Measurements from ENCODE around the gene CD8B2. TPM values are rescaled to one million over a fixed set of nuclear protein-coding genes. Genes with fewer than 3 reads are reported as not detected.
"Not testable (repeated sequence)": the region's sequence is repeated elsewhere in the genome, so short reads cannot be mapped to it uniquely, and the experiment has no call there.

The CD8B2 gene
- total RNA-seq, 1 donor from 2014 or later, result 2.6 TPM

DNA sequence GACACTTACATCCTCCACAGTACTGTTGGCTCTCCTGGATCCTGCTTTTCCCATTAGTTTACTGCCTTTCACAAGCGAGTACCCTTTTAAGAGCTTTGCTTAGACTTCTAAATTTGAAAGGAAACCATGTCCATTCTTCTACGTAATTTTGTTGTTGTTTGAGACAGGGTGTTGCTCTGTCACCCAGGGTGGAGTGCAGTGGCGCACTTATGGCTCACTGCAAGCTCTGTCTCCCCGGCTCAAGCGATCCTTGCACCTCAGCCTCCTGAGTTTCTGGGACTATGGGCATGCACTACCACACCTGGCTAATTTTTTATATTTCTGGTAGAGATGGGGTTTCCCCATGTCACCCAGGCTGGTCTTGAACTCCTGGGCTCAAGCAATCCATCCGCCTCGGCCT, 24.8 kb downstream of the CD8B2 start:
- not testable (repeated sequence) for DNase-seq (ENCODE audit: low spot score)

DNA sequence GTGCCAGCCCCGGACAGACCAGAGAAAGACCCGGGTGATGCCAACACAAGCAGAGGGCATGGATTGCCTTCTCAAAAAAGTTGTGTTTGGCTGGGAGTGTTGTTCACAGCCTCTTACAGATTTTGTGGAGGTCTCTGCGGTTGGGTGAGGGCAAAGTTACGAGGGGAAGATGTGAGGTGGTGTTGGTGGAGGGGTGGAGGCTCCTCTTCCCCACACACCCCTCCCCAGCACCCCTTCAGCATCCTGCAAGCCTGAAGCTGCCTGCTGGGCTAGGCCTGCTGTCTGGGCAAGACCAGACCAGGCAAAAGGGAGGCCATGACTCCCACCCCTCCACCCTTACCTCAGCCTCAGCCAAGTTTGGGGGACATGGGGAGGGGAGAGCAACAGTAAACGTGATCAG, 26.2 kb downstream of the CD8B2 start:
- DNase-seq (ENCODE audit: low spot score), result not testable (repeated sequence)

DNA sequence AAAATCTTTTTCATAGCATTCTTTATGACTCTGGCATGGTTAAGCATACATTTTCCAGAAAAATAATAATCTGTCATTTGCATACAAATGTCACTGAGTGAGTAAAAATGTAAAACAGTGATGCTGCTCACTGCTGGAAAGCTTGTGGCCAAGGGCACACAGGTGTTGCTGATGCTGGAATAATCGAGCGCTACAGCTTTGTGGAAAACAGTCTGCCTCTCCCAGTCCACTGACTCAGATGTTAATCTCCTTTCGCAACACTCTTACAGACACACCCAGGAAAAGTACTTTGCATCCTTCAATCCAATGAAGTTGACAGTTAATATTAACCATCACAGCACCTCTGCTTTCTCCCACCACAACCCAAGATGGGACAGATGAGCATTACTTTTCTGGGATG, 27.7 kb downstream of the CD8B2 start:
- DNase-seq (ENCODE audit: low spot score), result peak; percentile 45

DNA sequence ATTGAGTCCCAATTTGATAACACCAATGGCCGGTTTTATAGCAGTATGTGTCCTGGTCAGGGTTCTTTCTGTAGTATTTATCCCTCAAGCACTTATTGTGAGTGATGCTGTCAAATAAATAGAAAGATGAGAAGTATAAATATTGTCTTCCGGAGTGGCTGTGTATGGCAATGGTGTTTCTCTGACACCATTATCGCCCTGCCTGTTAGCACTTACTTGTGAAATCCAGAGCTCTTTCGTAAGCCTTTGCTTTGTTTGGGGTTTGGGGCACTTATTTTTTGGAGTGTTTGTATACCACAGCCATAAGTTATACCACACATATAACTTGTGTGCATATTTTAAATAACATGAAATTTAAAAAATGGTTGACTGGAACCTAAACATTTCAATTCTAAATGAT, 29.3 kb downstream of the CD8B2 start:
- DNase-seq (ENCODE audit: low spot score), result no peak

DNA sequence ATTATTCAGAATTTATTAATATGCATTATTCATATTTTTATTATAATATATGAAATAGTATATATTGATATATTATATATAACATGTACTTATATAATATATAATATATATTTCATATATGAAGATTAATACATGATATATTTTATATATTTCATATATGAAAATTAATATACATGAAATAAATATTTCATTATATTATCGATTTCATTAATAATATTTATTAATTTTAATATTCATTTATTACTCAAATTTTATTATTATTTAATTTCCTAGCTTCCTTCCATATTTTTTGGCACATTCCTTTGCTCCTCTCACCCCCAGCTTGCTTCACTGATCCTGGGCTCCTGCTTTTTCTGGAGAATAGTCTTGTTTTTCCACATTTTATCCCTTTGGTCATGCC, 29.7 kb downstream of the CD8B2 start:
- DNase-seq (ENCODE audit: low spot score), result no peak

DNA sequence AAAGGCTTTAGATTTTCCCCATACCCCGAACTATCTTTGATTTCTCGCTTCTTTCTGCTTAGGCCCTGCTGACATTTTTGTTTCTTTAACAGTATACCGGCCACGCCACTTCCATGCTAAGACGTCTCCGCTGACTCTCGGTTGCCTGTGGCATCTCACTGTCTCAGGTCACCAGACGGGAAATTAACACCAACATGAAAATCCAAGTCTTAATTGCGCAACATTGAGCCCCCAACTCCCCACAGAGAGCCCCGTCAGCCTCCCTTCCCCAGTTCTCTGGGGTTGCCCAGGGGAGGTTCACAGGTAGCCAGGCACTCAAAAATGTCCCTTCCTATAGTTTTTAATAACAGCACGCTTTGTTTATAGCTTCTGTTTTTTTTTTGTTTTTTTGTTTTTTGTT, 30.2 kb downstream of the CD8B2 start:
- DNase-seq (ENCODE audit: low spot score), result no peak

DNA sequence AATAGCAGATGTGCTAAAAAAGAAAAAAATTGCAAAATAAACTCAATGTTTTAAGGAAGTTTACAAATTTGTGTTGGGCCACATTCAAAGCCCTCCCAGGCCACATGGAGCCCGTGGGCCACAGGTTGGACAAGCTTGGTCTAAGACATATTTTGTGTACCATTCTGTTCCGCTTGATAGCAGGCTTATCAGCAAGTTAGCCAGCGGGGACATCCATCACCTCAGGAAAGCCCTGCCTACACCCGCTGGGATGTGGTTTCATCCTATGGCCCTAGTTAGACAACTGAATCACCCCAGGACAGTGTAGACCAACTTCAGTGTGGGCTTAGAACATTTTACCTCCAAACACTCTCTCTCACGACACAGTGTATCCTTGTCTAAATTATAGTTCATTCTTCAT, 32.6 kb downstream of the CD8B2 start:
- DNase-seq (ENCODE audit: low spot score), result no peak

DNA sequence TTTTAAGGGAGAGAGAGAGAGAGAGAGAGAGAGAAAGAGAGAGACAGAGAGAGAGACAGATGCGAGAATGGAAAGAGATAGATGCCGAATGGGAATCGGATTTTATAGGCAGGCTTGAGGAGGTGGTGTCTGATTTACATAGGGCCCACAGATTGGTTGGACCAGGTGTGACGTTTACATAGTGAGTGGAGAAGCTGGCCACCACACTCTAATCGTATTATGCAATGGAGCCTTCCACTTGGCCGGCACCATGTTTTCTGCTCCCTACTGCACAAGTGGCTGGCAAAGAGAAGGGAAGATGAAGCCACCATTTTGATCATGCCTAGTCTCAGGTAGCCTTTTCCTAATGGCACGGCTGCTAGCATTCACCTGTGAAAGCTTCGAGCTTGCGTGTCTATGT, 33.9 kb downstream of the CD8B2 start:
- no peak for DNase-seq (ENCODE audit: low spot score)

DNA sequence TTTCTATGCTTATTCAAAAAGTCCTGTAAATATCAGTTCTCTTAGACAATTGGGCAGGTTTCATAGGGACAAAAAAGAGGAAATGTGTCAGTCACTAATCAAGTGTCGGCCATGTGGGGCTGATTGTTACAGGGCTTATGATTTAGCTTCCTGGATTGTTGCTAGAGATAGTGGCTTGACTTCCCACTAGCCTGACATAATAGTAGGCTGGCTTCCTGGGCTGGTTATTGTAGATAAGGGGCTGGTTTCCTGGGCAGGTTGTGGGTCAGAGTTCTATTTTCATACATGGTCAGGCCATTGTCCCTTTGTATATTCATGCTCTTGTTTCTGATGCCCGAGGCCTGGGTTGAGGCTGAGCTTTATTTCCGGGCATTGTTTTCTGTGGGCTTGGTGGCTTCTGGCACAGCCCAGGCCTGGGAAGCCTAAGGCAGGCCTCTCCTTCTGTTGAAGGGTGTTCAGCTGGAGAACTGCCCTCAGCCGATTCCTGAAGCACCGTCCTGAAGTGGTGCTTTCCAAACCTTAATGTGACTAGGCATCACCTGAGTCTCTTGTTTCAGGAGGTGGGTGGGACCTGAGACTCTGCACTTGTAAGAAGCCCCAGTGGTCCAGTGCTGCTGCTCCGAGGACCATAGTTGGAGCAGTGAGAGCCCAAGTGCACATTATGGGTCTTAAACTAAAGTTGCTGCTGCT, 37.0 kb downstream of the CD8B2 start:
- no peak for DNase-seq (ENCODE audit: low spot score)

DNA sequence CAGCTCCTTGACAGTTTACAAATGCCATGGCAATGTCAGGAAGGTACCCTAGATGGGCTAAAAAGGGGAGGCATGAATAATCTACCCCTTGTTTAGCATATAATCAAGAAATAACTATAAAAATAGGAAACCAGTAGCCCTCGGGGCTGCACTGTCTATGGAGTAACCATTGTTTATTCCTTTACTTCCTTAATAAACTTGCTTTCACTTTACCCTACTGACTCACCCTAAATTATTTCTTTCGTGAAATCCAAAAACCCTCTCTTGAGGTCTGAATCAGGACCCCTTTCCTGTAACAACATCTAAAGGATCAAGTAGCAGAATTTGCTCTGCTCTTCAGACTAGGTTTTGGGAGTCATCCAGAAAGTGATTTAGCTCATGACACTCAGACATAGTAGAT, 43.7 kb downstream of the CD8B2 start:
- no peak for DNase-seq (ENCODE audit: low spot score)

DNA sequence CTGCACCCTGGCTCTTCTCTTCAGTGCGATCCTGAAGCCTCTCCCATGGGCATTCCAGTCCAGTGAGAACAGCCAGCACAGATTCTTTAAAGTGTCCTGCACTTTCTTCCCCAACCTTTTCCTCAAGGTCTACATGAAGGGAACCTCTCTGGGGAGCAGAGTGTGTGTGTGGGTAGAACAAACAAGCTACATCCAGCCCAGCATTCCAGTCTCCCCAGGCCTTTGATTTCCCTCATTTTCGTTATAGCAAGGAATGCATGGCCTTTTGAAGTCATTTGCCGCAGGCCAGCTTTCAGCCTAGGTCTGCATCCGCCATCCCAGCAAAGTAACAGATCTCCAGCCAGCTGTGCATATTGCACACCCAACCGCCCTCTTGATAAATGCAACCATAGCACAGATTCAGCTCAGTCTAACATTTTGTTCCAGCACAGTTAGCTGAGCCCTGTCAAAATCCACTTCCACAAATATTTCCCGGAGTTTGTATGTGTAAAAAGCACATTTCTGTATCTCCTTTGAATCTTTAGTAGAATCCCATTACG, 44.6 kb downstream of the CD8B2 start:
- DNase-seq (ENCODE audit: low spot score), result no peak

DNA sequence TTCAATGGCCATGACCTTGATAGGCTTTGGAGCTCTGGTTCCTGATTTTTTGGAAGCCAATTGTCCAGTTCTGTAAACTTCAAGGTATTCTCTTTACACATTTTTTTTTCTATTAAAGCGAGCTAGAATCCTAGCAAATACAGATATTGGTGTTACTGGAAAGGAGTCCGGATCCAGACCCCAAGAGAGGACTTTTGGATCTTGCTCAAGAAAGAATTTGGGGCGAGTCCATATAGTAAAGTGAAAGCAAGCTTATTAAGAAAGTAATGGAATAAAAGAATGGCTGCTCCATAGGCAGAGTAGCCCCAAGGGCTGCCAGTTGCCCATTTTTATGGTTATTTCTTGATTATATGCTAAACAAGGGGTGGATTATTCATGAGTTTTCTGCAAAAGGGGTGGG, 45.1 kb downstream of the CD8B2 start:
- no peak for DNase-seq (ENCODE audit: low spot score)

DNA sequence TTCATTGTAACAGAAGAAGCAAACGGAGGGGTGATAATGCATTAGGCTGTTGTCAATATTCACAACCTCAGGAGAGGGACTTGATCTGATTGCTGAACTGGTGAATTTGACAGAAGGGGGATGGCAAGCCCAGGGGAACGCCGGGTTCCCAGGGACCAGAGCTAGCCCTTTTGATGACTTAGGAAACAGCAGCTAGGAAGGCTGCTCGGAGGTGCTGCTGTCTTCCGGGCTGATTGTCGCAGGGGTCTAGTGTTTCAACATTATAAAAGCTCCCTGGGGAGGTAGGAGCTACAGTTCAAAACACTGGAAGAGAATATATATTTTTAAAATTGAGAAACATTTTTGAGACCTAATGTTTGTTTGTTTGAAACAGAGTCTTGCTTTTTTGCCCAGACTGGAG, 47.3 kb downstream of the CD8B2 start:
- DNase-seq (ENCODE audit: low spot score), result no peak

DNA sequence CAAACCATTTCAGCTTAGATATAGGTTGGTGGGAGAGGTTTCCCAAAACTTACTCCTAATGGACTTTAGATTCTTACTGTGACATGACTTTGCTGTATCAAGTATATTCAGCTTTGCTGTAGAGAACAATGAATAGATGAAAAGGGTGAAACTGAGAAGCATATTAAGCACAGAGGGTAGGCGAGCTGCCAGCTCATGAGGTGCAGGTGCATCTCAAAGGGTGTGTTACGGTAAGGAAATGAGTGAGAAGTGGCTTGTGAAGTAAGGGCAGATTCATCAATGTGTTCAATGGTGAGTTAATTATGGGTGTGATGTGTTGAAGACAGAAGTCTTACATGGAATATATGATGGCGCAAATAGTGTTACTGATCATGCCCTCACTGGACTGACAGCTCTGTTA, 49.3 kb downstream of the CD8B2 start:
- DNase-seq (ENCODE audit: low spot score), result no peak

DNA sequence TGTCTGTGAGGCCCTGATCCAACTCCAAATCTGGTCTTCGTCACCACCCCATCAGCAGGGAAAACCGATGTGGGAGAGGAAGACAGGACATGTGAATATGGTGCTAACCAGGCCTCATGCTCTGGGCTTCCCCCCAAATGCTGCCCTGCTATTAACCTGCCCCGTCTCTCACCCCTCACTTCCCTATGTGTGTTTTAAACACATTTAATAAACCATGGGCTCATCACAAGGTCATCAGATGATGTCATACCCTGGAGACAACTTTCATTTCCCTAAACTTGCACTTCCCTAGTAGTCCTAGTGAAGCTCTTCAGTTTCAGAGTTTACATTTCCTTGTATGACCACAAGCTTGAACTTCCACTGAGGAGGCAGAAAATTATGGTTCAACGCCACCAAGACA, 49.9 kb downstream of the CD8B2 start:
- peak; percentile 35 for DNase-seq (ENCODE audit: low spot score)

DNA sequence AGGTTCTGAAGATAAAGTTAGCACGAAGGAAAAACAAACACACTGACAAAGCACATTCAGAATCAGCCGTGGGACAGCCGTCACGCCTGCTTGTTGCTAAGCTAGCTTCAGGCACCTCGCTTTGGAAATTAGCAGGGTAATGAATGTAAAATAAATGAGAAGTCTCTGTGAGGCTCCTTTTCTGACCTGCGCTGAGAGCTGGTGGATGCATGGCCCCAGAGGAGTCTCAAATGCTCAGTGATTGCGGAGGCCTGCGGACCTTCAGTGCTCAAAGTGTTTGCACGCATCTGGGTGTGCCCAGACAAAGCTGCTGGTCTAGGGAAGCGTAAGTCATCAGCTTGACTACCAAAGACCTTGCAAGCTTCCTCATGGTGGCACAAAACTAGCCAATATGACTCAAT, 50.6 kb downstream of the CD8B2 start:
- no peak for DNase-seq (ENCODE audit: low spot score)

DNA sequence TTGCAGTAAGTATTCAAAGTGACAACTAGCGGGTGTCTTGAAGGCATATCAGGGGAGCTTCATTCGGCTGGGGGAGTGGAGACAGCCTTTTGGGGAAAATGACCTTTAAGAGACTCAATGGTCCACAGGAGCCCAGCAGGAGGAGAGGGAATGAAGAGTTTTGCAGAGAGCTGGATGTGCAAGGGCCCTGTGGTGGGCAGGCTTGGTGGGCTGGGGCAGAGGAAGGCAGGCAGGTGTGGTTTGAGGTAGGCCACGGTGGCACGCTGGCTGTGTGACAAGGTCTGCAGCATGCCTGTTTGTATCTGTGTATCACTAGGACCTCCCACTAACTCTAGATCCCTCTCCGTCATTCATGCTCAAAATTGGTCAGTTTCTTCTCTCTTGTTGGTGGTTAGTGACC, 53.7 kb downstream of the CD8B2 start:
- DNase-seq (ENCODE audit: low spot score), result no peak

DNA sequence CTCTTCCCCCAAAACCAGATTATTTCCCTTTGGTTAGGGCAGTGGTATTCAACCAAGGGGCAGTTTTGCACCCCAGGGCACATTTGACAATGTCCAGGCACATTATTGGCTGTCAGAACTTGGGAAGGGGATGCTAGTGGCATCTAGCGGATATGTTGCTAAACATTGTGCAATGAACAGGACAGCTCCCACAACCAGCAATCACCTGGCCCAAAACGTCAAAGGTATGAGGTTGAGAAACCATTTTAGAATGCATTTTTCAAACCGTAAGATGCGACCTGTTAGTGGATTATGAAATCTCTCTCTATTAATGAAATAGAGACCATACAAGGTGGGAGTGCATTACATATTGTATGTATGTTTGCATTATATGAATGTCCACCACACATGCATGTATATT, 54.2 kb downstream of the CD8B2 start:
- DNase-seq (ENCODE audit: low spot score), result no peak

DNA sequence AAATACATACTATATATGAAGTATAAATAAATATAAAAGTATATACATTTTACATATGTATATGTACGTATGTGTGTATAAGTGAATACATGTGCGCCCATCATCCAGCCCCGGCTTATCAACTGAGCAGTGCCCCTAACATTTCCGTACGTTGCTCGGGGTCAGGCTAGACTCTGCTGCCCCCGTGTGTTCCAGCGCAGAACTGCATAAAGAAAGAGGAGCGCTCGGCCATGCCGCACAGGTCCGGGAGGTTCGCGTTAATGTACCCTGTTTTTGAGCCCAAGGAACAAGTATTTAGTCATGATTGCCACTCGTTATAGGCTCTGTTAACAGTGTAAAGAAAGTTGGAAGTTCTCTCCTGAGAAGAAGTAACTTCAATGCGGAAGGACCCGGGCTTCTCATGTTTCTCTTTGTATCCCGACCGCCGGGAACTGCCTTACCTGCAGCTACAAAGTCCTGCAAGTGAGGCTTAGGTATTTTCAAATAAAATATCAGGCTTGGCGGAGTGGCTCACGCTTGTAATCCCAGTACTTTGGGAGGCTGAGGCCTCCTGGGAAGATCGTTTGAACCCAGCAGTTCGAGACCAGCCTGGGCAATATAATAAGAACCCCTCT, 55.7 kb downstream of the CD8B2 start:
- DNase-seq (ENCODE audit: low spot score), result peak; percentile 68

DNA sequence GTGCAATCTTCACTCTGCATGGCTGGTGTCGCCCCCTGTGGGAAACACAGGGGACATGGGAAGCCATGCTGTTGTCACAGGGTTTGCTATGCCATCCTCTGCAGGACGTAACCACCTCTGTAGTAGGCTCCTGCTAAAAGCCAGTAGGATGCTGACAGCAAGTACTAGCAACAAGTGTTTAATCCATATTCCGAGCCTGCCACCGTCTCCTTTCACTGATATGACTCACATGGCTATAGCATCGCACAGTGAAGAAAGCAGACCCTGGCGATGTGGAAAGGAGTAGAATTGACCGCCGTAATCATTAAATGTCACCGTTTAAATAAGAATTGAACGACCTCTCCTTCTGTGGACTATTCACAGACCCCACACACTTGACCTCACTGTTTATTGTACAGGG, 57.8 kb downstream of the CD8B2 start:
- no peak for DNase-seq (ENCODE audit: low spot score)

DNA sequence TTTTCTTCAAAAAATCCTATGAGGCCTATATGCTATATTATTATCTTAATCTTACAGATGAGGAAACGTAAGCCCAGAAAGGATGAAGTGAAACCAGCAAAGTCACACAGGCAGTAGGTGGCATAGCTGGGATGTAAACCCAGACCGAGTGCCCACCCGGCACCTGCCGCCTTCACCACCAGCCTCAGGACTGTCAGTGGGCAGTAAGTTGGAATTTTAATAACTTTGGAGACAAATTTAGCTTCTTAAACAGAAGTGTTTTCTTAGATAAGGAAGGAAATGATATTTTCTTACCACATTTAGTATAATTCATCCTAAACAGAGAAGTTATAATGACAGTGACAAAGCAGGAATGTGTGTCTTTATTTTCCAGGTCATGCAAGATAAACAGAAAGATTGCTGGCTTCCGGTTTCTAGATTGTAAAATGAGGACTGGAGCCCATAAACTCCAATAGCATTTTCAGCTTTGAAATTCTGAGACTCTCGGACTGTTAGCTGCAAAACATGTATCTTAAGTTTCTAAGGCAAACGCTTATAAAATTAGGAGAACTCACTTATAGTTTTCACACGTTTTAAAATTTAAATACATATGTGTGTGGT, 59.3 kb downstream of the CD8B2 start:
- no peak for DNase-seq (ENCODE audit: low spot score)

DNA sequence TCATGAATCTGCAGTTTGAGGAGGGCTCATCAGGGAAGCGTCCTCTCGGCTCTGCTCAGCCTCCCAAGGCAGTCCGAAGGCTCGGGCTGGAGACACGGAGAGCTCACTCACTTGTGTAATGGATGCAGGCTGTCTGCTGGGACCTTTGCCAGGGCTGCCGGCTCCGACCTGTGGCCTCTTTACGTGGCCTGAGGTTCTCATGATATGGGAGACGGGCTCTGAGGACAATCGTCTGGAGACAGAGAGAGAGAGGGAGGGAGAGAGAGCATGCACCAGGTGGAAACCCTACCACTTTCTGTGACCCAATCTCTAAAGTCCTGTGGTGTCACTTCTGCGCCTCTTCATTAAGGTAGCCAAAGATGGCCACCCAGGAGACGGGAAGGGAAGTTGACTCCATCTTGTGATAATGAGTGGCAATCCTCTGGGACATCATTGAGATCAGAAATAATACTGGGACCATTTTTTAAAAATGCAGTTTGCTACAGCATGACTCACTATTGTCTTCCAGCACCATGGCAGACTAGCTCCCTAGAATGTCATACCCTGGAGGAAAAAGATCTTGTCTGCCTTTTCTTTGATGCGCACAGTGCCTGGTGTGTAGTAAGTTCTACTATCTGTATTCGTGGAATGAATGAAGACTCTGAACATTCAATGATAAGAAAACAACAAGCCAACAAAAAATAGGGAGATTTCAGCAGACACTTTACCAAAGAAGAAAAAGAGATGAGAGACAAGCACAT, 60.2 kb downstream of the CD8B2 start:
- DNase-seq (ENCODE audit: low spot score), result peak; percentile 33
